GM21381 (cell line): ENCODE data around the gene SIGLEC9.
"Not testable (repeated sequence)": the region's sequence is repeated elsewhere in the genome, so short reads cannot be mapped to it uniquely, and the experiment has no call there.

Source experiments
- ATAC-seq: cut with Tn5 transposase; IDR thresholded peaks from one replicate; pipeline ENCODE4 v1.9.1; 2021; ENCODE audit warnings: mild to moderate bottlenecking, moderate library complexity; ENCODE audit not compliant: unreplicated experiment

SIGLEC9 gene

DNA sequence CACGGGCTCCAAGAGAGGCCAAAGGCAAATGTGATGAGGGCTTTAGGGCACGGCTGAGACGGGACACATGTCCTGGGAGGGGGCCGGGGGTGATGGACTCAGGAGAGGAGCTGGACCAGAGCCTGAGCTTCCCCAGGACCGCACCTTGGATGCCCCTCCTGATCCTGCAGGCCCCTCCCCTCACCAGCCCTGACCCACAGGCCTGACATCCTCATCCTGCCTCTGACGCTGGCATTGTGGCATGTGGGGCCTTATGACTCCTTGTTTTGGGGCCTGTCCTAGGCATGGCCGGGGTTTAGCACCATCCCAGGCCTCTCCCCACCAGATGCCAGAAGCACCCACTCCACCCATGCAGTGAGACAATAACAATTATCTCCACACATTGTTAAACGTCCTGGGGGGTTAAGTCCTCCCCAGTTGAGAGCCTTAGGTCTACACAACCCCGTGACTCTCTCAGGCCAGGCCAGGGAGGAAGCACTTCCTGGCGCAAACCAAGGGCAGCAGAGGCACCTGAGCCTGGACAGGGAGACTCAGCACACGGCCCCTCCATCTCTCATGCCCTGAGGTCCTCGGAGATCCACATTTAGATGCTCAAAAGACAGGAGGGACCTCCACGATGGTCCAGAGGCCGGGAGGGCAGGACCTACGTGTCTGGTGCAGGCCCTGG lies 18.2 kb downstream of the SIGLEC9 start:
- ATAC-seq = not testable (repeated sequence)

DNA sequence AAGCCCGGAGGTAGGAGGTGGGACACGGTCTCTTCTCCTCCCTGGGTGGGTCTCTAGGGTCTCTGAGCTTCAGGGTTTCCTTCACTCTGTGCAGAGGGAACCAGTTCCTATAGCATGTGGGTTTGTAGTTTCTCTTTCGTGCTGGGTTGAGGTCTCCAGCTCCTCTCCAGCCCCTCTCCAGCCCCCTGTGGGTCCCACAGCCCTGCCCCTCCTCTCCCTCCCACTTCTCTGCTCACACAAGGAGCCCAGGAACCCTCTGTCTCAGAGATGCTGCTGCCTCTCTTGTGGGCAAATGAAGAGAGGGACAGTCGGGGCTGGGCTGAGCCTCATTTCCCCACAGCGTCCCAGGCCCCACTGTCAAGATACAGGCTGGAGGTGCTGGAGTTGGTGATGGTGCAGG lies 18.8 kb downstream of the SIGLEC9 start:
- ATAC-seq = no peak

DNA sequence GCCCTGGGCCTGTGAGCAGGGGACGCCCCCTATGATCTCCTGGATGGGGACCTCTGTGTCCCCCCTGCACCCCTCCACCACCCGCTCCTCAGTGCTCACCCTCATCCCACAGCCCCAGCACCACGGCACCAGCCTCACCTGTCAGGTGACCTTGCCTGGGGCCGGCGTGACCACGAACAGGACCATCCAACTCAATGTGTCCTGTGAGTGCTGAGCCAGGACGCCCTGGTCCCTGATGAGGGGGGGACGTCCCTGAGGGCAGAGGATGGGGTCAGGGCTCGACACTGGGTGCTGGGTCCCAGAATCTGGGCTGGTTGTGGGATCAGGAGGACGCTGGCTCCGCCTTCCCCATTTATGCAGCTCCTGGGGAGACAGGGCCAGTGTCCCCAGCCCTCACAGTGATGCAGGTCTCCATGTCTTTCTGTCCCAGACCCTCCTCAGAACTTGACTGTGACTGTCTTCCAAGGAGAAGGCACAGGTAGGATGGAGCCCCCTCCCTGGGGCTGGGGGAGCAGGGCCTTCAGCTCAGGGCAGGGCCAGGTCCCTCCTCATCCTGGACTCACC lies 19.9 kb downstream of the SIGLEC9 start:
- no peak for ATAC-seq

DNA sequence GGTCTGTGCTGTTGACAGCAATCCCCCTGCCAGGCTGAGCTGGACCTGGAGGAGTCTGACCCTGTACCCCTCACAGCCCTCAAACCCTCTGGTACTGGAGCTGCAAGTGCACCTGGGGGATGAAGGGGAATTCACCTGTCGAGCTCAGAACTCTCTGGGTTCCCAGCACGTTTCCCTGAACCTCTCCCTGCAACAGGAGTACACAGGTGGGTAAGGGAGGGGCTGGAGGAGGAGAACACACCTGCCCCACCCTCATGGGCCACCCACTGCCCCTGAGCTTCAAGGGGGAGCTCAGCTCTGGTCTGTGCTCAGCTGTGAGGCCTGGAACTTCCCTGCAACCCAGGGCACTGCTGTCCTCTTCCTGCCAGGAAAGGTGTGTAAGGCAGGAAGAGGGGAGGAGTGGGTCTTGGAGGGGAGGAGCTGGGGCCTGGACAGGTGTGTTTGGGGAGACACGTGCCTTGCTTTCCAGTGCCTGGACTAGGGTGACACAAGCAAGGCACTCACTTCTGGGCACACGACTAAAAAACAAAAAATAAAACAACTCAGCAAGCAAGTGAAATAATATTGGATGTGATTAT lies 21.3 kb downstream of the SIGLEC9 start:
- ATAC-seq = no peak

DNA sequence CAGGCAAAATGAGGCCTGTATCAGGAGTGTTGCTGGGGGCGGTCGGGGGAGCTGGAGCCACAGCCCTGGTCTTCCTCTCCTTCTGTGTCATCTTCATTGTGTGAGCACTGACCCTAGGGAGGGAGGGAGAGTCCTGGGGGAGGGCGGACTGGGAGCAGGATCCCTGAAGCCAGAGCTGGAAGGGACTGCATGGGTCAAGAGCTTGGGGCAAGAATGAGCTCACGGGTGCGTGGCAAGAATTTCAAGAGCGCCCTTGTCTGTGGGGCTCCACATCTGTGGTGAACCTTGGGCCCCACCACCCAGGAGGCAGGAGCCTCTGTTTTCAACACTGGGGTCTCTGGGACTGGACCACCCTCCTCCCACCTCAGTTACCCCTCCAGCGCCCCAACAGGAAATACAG lies 22.0 kb downstream of the SIGLEC9 start:
- ATAC-seq = no peak

DNA sequence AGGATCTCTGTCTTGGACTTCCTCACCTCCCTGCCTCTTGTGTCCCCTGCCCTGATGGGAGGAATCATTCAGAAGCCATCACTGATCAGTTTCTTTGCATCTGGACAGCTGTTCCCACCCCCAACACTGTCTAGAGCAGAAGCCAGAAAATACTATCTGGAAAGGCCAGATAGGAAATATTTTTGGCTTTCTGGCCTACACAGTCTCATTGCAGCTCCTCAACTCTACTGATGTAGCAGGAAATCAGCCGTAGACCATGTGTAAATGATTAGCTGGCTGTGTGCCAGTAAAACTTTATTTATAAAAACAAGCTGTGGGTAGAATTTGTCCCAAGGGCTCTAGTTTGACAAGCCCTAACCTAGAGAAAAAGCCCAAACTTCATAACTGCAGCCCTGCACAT lies 23.0 kb downstream of the SIGLEC9 start:
- no peak for ATAC-seq

DNA sequence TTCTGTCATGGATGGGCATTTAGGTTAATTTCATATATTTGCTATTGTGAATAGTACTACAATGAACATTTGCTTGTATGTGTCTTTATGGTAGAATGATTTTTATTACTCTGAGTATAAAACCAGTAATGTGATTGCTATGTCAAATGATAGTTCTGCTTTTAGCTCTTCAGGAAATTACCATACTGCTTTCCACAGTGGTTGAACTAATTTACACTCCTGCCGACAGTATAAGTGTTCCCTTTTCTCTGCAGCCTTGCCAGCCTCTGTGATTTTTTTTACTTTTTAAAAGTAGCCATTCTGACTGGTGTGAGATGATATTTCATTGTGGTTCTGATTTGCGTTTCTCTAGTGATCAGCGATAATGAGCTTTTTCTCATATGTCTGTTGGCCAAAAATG lies 23.9 kb downstream of the SIGLEC9 start:
- no peak for ATAC-seq

DNA sequence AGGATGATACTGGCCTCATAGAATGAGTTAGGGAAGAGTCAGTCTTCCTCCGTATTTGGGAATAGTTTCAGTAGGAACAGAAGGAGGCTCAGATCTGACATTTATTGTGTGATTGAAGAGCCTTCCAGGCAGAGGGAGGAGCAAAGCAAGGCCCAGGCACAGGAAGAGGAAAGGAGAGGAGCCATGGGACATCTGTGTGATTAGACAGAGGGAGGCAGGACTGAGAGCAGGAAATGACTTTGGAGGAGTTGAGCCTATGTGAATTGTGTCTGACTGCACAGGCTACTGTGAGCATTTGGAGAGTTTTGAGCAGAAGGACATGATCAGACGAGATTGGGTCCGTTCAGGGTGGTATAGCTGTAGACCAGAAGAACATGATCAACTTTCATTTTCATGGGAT lies 25.9 kb downstream of the SIGLEC9 start:
- no peak for ATAC-seq

DNA sequence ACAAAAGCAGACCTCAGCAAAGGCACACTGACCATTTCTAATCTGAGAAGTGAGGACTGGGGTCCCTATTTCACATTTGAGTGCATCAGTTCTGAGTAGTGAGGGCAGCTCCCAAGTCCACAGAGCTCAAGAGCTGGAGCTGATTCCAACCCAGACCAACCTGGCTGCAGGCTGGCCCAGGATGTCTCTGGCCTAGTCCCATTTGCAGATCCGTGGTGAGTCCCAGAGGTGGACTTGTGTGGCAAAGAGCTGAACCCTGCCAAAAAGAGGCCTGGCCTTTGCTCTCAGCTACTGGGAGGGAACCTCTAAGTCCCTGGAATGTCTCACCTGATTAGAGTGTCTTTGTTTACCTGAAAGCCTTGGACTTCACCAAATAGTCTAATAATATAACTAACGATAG lies 32.0 kb downstream of the SIGLEC9 start:
- no peak for ATAC-seq

DNA sequence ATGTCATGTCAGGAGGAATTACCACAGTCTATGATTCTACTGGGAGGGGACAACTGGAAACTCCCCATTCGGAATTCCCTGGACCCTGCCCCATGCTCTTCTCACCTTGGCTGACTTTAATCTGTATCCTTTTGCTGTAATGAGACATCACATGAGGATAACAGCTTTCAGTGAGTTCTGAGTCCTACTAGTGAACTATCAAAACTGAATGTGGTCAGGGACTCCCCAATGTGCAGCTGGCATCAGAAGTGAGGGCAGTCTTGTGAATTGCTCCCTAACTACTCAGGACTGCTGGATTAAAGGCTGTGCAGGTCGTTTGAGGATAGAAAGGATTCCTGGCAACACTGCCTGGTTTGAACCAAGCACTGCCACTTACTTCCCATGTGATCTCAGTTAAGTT lies 32.6 kb downstream of the SIGLEC9 start:
- no peak for ATAC-seq

DNA sequence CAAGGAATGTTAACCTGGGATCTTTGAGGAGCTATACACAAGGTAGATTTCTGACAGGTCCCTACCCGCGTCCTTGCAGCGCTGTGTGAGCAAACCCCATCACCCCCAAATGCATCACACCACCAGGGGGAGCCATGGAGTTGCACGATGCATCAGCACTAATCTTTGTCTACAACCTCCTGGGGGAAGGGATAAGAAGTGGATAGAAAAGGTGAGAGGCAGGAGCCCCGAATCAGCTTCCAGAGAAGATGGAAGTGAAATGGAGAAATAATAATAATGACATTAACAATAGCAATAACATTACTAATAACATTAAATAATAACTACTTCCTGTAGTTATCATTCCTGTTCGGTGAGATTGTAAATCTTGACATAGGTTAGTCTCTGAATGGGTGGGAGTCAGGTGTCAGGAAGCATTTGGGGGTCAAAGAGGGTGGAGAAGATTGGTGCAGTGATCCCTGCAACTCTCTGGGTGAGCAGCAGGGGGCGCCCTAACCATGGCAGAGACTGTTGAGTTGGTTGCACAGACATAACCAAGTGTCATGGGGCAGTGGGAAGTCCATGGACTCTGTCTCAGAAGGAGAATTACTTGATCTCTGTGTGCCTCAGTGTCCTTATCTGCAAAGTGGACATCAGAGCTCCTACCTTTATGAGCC lies 33.9 kb downstream of the SIGLEC9 start:
- no peak for ATAC-seq

DNA sequence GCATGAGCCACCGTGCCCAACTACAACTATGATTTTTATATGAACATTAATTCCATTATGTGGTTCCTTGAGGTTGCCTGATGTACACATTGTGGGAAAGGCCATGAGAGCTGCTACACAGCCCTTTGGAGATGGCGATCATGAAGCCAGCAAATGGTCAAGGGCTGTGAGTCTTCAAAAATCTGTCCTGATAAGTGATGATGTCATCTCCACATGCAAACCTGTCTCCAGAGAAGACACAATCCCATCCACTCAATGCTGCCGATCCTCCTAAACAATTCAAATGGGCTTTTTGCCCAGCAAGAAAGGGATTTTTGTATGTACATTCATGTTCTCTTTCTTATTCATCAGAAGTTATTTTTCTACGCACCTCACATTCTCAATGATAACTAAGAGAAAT lies 35.0 kb downstream of the SIGLEC9 start:
- ATAC-seq = no peak

DNA sequence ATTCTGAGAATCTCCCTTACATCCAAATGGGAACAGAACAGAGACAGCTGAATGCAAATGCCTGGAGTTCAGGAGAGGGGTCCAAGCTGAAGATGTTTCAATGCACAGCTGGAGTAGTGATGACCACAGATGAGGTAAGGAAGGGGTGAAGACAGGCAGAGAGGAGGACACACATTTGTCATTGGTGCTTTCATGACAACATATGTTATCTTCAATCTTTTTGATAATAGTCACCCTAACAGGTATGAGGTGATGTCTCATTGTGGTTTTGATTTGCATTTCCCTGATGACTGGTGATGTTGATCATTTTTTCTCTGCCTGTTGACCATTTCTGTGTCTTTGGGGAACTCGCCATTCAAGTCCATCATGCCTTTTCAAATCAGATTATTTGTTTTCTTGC lies 36.6 kb downstream of the SIGLEC9 start:
- no peak for ATAC-seq

DNA sequence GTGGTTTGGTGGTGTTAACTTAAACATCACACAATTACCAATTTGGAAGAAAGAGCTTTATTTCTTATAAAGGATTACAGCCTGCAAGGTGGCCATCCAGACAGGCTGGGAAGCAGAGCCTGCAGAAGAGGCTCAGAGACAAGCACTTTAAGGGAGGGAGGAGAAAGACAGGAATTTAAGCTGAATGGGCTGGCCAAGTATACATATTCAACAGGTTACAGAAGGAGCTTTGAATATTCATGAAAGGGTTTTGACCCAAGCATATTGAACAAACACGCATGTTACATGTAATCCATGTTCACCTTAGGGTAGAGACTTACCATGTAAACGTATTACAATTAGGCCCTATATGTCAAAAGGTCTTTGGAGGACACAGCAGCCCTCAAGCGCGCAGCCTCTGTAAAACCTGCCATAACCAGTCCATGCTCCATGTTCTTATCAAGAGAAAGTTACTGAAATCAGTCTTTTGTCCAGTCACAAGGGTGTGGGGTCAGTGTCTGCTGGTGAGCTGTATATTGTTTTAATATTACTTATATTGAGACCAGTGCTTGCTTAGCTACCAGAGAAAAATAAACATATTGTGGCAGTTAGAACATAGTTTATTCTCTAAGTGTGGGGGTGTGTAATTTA lies 37.3 kb downstream of the SIGLEC9 start:
- no peak for ATAC-seq

DNA sequence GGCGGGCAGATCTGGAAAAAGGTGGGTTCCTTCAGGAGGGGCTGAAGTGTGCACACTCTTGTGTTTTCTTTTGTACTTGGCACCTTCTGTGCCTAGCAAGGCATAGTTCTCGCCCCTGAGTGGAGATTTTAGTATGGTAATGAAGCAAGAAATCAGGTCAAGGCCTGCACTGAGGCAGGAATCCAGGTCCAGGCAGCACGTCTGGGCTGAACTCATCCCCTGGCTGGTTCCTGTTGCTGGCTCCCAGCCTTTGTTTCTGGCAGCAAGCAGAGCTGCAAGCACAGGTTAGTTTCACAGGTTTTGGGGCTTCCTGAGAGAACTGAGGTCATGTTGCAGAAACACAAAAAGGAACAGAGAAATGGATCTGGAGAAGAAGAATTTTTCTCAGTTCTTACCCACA lies 38.6 kb downstream of the SIGLEC9 start:
- ATAC-seq = no peak

DNA sequence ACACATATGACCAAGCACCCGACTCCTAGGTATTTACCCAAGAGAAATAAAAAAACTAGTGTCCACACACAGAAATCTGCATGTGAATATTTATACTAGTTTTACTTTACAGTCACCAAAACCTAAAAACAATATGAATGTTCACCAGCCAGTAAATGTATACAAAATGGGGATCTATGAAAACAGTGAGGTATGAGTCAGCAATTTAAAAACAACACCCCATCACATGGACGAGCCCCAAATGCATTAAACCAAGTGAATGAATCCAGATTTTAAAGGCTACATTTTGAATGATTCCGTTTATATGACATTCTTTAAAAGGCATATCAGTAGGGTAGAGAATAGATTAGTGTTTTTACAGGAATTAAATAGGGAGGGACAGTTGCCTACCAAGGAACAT lies 39.5 kb downstream of the SIGLEC9 start:
- no peak for ATAC-seq

DNA sequence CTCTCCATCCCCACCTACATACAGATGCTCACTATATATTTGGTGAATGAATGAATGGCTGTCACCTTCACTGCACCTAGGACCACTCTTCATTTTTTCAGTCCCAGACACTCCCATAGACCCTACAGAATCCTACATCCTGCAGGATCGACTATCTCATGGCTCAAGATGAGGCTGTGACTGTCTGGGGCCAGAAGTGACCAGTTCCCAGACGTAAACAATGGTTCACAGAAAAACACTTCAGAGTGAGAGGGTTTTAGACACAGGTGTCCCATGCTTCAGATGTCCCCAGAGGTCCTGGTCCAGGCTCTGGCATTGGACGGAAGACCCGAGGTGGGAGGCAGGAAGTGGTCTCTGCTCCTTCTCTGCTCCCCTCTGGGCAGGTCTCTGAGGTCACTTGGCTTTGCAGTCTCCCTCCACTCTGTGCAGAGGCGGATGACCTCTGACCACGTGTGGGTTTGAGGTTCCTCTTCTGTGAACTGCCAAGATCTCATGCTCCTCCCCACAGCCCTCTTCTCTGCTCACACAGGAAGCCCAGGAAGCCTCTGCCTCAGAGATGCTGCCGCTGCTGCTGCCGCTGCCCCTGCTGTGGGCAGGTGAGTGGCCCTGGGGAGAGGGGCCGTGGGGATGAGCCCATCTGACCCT lies 42.3 kb downstream of the SIGLEC9 start:
- ATAC-seq = no peak

DNA sequence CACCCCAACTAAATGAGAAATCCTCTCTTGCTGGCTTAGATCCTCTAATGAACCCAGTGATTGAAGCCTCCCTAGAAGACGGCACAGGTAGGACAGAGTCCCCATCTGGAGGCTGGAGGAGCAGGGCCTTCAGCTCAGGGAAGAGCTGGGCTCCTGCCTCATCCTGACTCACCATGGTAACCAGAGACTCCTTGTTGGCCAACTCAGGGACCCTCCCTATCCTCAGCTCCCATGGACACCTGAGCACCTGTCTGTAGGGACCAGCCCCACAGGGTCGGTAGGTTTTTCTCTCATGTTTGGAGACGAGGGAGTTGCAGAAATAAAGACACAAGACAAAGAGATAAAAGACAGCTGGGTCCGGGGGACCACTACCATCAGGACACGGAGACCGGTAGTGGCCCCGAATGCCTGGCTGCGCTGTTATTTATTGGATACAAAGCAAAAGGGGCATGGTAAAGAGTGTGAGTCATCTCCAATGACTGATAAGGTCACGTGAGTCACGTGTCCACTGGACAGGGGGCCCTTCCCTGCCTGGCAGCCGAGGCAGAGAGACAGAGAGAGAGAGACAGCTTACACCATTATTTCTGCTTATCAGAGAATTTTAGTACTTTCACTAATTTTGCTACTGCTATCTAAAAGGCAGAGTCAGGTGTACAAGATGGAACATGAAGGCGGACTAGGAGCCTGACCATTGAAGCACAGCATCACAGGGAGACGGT lies 44.0 kb downstream of the SIGLEC9 start:
- no peak for ATAC-seq

DNA sequence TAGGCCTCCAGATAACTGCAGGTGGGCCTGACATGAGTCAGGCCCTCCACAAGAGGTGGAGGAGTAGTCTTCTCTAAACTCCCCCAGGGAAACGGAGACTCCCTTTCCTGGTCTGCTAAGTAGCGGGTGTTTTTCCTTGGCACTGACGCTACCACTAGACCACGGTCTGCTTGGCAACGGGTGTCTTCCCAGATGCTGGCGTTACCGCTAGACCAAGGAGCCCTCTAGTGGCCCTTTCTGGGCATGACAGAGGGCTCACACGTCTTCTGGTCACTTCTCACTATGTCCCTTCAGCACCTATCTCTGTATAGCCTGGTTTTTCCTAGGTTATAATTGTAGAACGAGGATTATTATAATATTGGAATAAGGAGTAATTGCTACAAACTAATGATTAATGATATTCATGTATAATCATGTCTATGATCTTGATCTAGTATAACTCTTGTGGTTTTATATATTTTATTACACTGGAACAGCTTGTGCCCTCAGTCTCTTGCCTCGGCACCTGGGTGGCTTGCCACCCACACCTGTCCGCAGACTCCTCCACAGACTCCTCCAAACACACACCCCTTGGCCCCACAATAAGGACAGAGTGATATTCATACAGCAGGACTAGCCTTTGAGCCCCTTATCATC lies 44.7 kb downstream of the SIGLEC9 start:
- not testable (repeated sequence) for ATAC-seq

DNA sequence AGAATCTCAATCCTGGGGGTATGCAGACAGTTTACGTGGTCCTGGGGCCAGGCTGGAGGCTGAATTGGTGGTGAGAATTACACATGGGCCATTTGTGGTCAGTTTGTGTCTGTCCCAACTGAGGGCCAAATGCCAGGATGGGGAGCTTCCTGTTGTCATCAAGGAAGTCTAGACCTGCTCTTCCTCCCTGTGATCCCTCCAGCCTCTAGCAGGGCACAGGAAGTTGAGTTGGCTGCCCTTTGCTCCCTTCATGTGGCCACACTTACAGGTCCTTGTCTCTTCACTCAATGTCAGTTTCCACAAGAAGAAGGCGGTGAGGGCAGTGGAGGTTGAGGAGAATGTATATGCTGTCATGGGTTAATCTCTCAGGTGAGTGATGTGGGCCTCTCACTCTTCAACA lies 47.5 kb downstream of the SIGLEC9 start:
- no peak for ATAC-seq
